Neural cell (in vitro differentiated cells): Measurements from ENCODE around the gene CLCN3. TPM values are rescaled to one million over a fixed set of nuclear protein-coding genes. Genes with fewer than 3 reads are reported as not detected.

ENCODE experiments used
- H2AFZ ChIP-seq: fragments of 200-600, 300-800 bp; sonication (generic), shearing (Covaris generic); 2 replicates; pipeline ENCODE4 v1.6.0; 2014; ENCODE audit warnings: low read depth, mild to moderate bottlenecking, antibody characterized with exemption, low read length, moderate library complexity
- H3F3A ChIP-seq: fragments of 200-600 bp; shearing (Covaris generic); 2 replicates; pipeline ENCODE4 v1.6.1; 2016; ENCODE audit warnings: mild to moderate bottlenecking, moderate library complexity, mixed read lengths, antibody characterized with exemption, low read length; ENCODE audit not compliant: insufficient read depth, poor library complexity, severe bottlenecking
- H3K27ac ChIP-seq: fragments of 200-600, 300-800 bp; sonication (generic), shearing (Covaris generic); 2 replicates; pipeline ENCODE4 v1.5.1; 2014; ENCODE audit warnings: mild to moderate bottlenecking, low read length, moderate library complexity
- H3K27me3 ChIP-seq: fragments of 300-800, 200-600 bp; sonication (generic), shearing (Covaris generic); 2 replicates; pipeline ENCODE4 v1.6.0; 2014; ENCODE audit warnings: mild to moderate bottlenecking, low read depth, low read length, moderate library complexity; ENCODE audit not compliant: insufficient read depth
- H3K36me3 ChIP-seq: fragments of 300-800, 200-600 bp; sonication (generic), shearing (Covaris generic); 2 replicates; pipeline ENCODE4 v1.5.1; 2014; ENCODE audit warnings: mild to moderate bottlenecking, antibody characterized with exemption, low read length, moderate library complexity; ENCODE audit not compliant: insufficient read depth
- H3K4me2 ChIP-seq: fragments of 300-800, 200-600 bp; sonication (generic), shearing (Covaris generic); 2 replicates; pipeline ENCODE4 v1.6.0; 2014; ENCODE audit warnings: mild to moderate bottlenecking, low read length
- H3K4me3 ChIP-seq: fragments of 300-800, 200-600 bp; sonication (generic), shearing (Covaris generic); 2 replicates; pipeline ENCODE4 v1.5.1; 2014; ENCODE audit warnings: mild to moderate bottlenecking, low read length, moderate library complexity
- H3K79me2 ChIP-seq: fragments of 200-600 bp; shearing (Covaris generic); replicated peaks from 2 replicates; pipeline ENCODE4 v1.6.0; 2014; ENCODE audit warnings: mild to moderate bottlenecking, low read length, moderate library complexity; ENCODE audit not compliant: insufficient read depth
- H3K9ac ChIP-seq: fragments of 300-800, 200-600 bp; sonication (generic), shearing (Covaris generic); 2 replicates; pipeline ENCODE4 v1.6.1; 2016; ENCODE audit warnings: mild to moderate bottlenecking, low read length, mixed read lengths
- H3K9me2 ChIP-seq: fragments of 200-600 bp; shearing (Covaris generic); 2 replicates; pipeline ENCODE4 v1.6.1; 2016; ENCODE audit warnings: mild to moderate bottlenecking, low read length, mixed read lengths; ENCODE audit not compliant: insufficient read depth
- H3K9me3 ChIP-seq: fragments of 200-600, 300-800 bp; sonication (generic), shearing (Covaris generic); 2 replicates; pipeline ENCODE4 v1.6.1; 2016; ENCODE audit warnings: mild to moderate bottlenecking, mixed run types, low read length, moderate library complexity, mixed read lengths
- H4K20me1 ChIP-seq: fragments of 200-600 bp; shearing (Covaris generic); 2 replicates; pipeline ENCODE4 v1.6.1; 2016; ENCODE audit warnings: mild to moderate bottlenecking, mixed run types; ENCODE audit not compliant: insufficient read depth
- EP300 ChIP-seq: fragments of 450-650 bp; conservative IDR thresholded peaks from 2 replicates; pipeline ENCODE4 v1.6.1; 2014; ENCODE audit warnings: antibody characterized with exemption, mild to moderate bottlenecking, moderate library complexity; ENCODE audit not compliant: poor library complexity, severe bottlenecking
- EZH2 ChIP-seq: fragments of 200-600, 300-800 bp; shearing (Covaris generic), sonication (generic); IDR thresholded peaks from 2 replicates; pipeline ENCODE4 v1.6.1; 2014; ENCODE audit warnings: antibody characterized with exemption, low read length, borderline replicate concordance, mild to moderate bottlenecking; ENCODE audit not compliant: insufficient read depth, poor library complexity, severe bottlenecking
- MXI1 ChIP-seq: fragments of 450-650 bp; conservative IDR thresholded peaks from 2 replicates; pipeline ENCODE4 v1.6.1; 2014; ENCODE audit warnings: antibody characterized with exemption, mild to moderate bottlenecking; ENCODE audit not compliant: poor library complexity, severe bottlenecking
- POLR2AphosphoS5 ChIP-seq: IDR thresholded peaks from 2 replicates; pipeline ENCODE4 v1.6.1; 2012
- RAD21 ChIP-seq: fragments of 450-650 bp; conservative IDR thresholded peaks from 2 replicates; pipeline ENCODE4 v1.6.1; 2014; ENCODE audit warnings: antibody characterized with exemption, mild to moderate bottlenecking, moderate library complexity
- SMC3 ChIP-seq: fragments of 450-650 bp; conservative IDR thresholded peaks from 2 replicates; pipeline ENCODE4 v1.6.1; 2014; ENCODE audit warnings: antibody characterized with exemption, mild to moderate bottlenecking, moderate library complexity; ENCODE audit not compliant: poor library complexity
- polyA plus RNA-seq: library from polyadenylated mRNA; depleted of rRNA; stranded (reverse); fragments of >200 nt; gene quantifications from 2 replicates; pipeline ENCODE4 v1.2.3, GENCODE V29; 2014
- TF ChIP-seq, protein P1 (sequence below): fragments of 450-650 bp; IDR thresholded peaks from 2 replicates; pipeline ENCODE4 v1.5.1; 2014; ENCODE audit warnings: antibody characterized with exemption, mild to moderate bottlenecking, moderate library complexity; ENCODE audit not compliant: poor library complexity, severe bottlenecking
- TF ChIP-seq, protein P2 (sequence below): IDR thresholded peaks from 2 replicates; pipeline ENCODE4 v1.6.1; 2012; ENCODE audit warnings: borderline replicate concordance

Gene CLCN3
- polyA plus RNA-seq, 1 donor from 2014 or later, result 68.3 TPM

DNA sequence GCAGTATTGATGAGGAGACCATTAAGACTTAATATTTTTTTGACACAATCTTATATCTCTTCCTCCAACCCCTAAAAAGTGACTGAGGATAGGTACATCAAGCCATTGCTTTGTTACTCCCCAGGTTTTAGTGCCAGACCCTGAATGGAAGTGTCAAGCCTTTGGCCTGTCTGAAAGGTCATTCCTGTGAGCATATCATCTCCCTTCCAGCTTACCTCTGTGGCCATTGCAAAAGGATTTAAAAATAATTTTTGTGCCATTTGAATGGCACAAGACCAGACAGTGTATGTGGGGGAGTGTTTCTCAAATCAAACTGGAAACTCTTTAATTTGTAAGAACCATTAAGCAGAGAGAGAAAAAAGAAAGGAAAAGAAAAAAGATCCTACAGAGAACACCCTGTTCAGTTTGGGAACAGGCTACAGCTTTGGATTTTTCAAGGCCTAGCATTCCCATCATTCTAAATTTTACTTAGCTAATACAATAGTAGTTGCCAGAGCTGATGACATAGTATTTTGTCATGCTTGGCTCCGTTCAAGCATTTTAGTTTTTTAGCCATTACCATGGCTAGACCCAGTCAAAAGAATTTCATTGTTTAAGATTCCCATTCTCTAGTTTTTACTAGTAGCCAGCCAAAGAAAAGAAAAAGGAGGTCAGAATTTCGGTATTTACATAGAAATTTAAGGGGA is 87.7 kb downstream of the CLCN3 start:
- peaks cover 4% of the 10 kb centered on the region for H3K79me2 ChIP-seq
- H3K4me3 ChIP-seq, result no peak overlapping the region
- no peaks in the 10 kb centered on the region for H3F3A ChIP-seq
- no peaks in the 10 kb centered on the region for H3K9me3 ChIP-seq
- H3K27me3 ChIP-seq, result no peaks in the 10 kb centered on the region
- H3K9me2 ChIP-seq, result no peaks in the 10 kb centered on the region
- no peak overlapping the region for H3K27ac ChIP-seq
- TF ChIP-seq, protein P1, sequence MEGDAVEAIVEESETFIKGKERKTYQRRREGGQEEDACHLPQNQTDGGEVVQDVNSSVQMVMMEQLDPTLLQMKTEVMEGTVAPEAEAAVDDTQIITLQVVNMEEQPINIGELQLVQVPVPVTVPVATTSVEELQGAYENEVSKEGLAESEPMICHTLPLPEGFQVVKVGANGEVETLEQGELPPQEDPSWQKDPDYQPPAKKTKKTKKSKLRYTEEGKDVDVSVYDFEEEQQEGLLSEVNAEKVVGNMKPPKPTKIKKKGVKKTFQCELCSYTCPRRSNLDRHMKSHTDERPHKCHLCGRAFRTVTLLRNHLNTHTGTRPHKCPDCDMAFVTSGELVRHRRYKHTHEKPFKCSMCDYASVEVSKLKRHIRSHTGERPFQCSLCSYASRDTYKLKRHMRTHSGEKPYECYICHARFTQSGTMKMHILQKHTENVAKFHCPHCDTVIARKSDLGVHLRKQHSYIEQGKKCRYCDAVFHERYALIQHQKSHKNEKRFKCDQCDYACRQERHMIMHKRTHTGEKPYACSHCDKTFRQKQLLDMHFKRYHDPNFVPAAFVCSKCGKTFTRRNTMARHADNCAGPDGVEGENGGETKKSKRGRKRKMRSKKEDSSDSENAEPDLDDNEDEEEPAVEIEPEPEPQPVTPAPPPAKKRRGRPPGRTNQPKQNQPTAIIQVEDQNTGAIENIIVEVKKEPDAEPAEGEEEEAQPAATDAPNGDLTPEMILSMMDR, result no peak
- TF ChIP-seq RAD21, result no peak
- TF ChIP-seq EP300, result no peak
- TF ChIP-seq POLR2AphosphoS5, result no peak
- TF ChIP-seq SMC3, result no peak
- no peak overlapping the region for H3K9ac ChIP-seq
- no peaks in the 10 kb centered on the region for H4K20me1 ChIP-seq
- H2AFZ ChIP-seq, result no peak overlapping the region
- H3K36me3 ChIP-seq, result peaks cover 7% of the 10 kb centered on the region
- no peak overlapping the region for H3K4me2 ChIP-seq

DNA sequence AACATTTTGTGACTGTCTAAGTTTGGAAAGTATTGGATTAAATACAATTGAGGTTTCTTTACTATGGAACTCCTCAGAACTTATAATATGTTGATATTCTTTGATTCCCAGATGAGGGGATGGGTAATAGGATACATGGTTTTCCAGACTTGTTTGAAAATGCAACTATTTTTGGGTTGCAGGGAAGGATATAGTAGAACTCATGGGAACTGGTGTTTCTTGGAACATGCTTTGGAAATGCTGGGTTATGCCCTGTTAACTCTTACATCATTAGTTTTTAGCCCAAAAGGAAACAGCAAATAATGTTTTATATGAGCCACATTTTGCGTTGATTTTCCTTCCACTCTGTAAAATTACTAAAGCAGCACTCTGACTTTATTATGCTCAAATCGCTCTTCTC is 95.4 kb downstream of the CLCN3 start:
- H4K20me1 ChIP-seq, result no peaks in the 10 kb centered on the region
- H3F3A ChIP-seq, result no peaks in the 10 kb centered on the region
- H3K4me2 ChIP-seq, result no peak overlapping the region
- H3K9ac ChIP-seq, result no peak overlapping the region
- TF ChIP-seq EZH2 (no peak), RAD21 (no peak), EP300 (no peak), MXI1 (no peak), SMC3 (no peak)
- TF ChIP-seq, protein P2, sequence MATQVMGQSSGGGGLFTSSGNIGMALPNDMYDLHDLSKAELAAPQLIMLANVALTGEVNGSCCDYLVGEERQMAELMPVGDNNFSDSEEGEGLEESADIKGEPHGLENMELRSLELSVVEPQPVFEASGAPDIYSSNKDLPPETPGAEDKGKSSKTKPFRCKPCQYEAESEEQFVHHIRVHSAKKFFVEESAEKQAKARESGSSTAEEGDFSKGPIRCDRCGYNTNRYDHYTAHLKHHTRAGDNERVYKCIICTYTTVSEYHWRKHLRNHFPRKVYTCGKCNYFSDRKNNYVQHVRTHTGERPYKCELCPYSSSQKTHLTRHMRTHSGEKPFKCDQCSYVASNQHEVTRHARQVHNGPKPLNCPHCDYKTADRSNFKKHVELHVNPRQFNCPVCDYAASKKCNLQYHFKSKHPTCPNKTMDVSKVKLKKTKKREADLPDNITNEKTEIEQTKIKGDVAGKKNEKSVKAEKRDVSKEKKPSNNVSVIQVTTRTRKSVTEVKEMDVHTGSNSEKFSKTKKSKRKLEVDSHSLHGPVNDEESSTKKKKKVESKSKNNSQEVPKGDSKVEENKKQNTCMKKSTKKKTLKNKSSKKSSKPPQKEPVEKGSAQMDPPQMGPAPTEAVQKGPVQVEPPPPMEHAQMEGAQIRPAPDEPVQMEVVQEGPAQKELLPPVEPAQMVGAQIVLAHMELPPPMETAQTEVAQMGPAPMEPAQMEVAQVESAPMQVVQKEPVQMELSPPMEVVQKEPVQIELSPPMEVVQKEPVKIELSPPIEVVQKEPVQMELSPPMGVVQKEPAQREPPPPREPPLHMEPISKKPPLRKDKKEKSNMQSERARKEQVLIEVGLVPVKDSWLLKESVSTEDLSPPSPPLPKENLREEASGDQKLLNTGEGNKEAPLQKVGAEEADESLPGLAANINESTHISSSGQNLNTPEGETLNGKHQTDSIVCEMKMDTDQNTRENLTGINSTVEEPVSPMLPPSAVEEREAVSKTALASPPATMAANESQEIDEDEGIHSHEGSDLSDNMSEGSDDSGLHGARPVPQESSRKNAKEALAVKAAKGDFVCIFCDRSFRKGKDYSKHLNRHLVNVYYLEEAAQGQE, result no peak
- TF ChIP-seq, protein P1, result no peak
- H3K9me2 ChIP-seq, result no peaks in the 10 kb centered on the region
- no peak overlapping the region for H3K4me3 ChIP-seq
- peaks cover 17% of the 10 kb centered on the region for H3K36me3 ChIP-seq
- no peaks in the 10 kb centered on the region for H3K9me3 ChIP-seq
- no peaks in the 10 kb centered on the region for H3K79me2 ChIP-seq
- no peak overlapping the region for H2AFZ ChIP-seq
- H3K27me3 ChIP-seq, result no peaks in the 10 kb centered on the region
- no peak overlapping the region for H3K27ac ChIP-seq
